Endothelial cell of umbilical vein (primary cell): ENCODE measurements around the gene FTCDNL1. TPM values are rescaled to one million over a fixed set of nuclear protein-coding genes. Genes with fewer than 3 reads are reported as not detected.

Source experiments
- BruUV-seq: library from RNA; stranded (reverse); fragments of 400-500 nt; replicated peaks from 2 replicates; lab custom pipeline; 2021; lab: Mats Ljungman, UMichigan
- CTCF ChIA-PET: fragments of 300-600, 350-600 bp; sonication (Branson Sonifier 250); formaldehyde crosslinking; loops from one replicate; lab custom pipeline; 2021; ENCODE audit warnings: antibody characterized with exemption, inconsistent platforms; lab: Charles Lee
- POLR2A ChIA-PET: fragments of 300-600, 350-600 bp; sonication (Branson Sonifier 250); formaldehyde crosslinking; loops from one replicate; lab custom pipeline; 2021; ENCODE audit warnings: antibody characterized with exemption, inconsistent platforms; lab: Charles Lee
- DNase-seq: peaks from one replicate; pipeline ENCODE4 v3.0.0-alpha.2; 2011; ENCODE audit warnings: low read depth, low spot score
- FAIRE-seq: peaks from 2 replicates; lab custom pipeline; 2011; peaks lifted over from hg19 to GRCh38; lab: Jason Lieb, UNC
- H2AFZ ChIP-seq: 2 replicates; pipeline ENCODE4 v1.6.0; 2012; ENCODE audit warnings: low read depth, low read length, control low read depth, inconsistent platforms
- H3K27ac ChIP-seq: 2 replicates; pipeline ENCODE4 v1.5.1; 2011; ENCODE audit warnings: low read depth, mild to moderate bottlenecking, control low read depth, low read length, moderate library complexity; ENCODE audit not compliant: insufficient read depth
- H3K27me3 ChIP-seq, 2 experiments: 2 replicates each; pipeline versions ENCODE4 v1.6.0 to v1.6.1; 2011; ENCODE audit warnings: low read length in 2 of 2, mixed read lengths in 1 of 2; ENCODE audit not compliant: control insufficient read depth in 2 of 2, insufficient read depth in 2 of 2
- H3K36me3 ChIP-seq, 2 experiments: 2 replicates in 1 of 2; 3 replicates in 1 of 2; pipeline ENCODE4 v1.5.1; 2011; ENCODE audit warnings: low read length in 2 of 2, mild to moderate bottlenecking in 1 of 2, moderate library complexity in 1 of 2; ENCODE audit not compliant: control insufficient read depth in 2 of 2, insufficient read depth in 2 of 2; ENCODE audit errors: extremely low read depth in 1 of 2
- H3K4me1 ChIP-seq: 3 replicates; pipeline ENCODE4 v1.5.1; 2011; ENCODE audit warnings: mild to moderate bottlenecking, low read length; ENCODE audit not compliant: control insufficient read depth, insufficient read depth; ENCODE audit errors: extremely low read depth
- H3K4me2 ChIP-seq: 2 replicates; pipeline ENCODE4 v1.6.1; 2011; ENCODE audit warnings: low read length, control low read depth, mixed read lengths; ENCODE audit not compliant: insufficient read depth
- H3K4me3 ChIP-seq, 3 experiments: fragments of 200-600 bp in 1 of 3; sonication (generic), shearing (Covaris generic) in 1 of 3; replicated peaks in 1 of 3; 2 replicates each; pipeline ENCODE4 v1.5.1; 2011 to 2016; ENCODE audit warnings: control low read depth in 3 of 3, low read length in 3 of 3, mild to moderate bottlenecking in 2 of 3, inconsistent platforms in 1 of 3, low read depth in 1 of 3, moderate library complexity in 1 of 3; ENCODE audit not compliant: insufficient read depth in 1 of 3
- H3K79me2 ChIP-seq: 2 replicates; pipeline ENCODE4 v1.6.0; 2012; ENCODE audit warnings: low read length, inconsistent platforms; ENCODE audit not compliant: control insufficient read depth, insufficient read depth
- H3K9ac ChIP-seq: replicated peaks from 2 replicates; pipeline ENCODE3; 2011; ENCODE audit warnings: low read length, control low read depth; ENCODE audit not compliant: insufficient read depth; ENCODE audit errors: extremely low read depth
- H3K9me1 ChIP-seq: replicated peaks from 3 replicates; pipeline ENCODE4 v1.6.0; 2011; ENCODE audit warnings: mild to moderate bottlenecking, low read length; ENCODE audit not compliant: control insufficient read depth, insufficient read depth; ENCODE audit errors: extremely low read depth
- H3K9me3 ChIP-seq: replicated peaks from 2 replicates; pipeline ENCODE4 v1.5.1; 2012; ENCODE audit warnings: low read length, inconsistent platforms; ENCODE audit not compliant: control insufficient read depth, insufficient read depth
- H4K20me1 ChIP-seq: replicated peaks from 2 replicates; pipeline ENCODE3; 2011; ENCODE audit warnings: mild to moderate bottlenecking, low read length; ENCODE audit not compliant: control insufficient read depth, insufficient read depth; ENCODE audit errors: extremely low read depth
- EZH2 ChIP-seq: IDR thresholded peaks from 2 replicates; pipeline ENCODE4 v1.6.1; 2012; ENCODE audit warnings: borderline replicate concordance, low read depth, mild to moderate bottlenecking, moderate library complexity, low read length, inconsistent platforms; ENCODE audit not compliant: severe bottlenecking
- FOS ChIP-seq: IDR thresholded peaks from 2 replicates; pipeline ENCODE4 v1.6.1; 2011; ENCODE audit warnings: mild to moderate bottlenecking, low read length, moderate library complexity, borderline replicate concordance; ENCODE audit not compliant: insufficient read depth
- GATA2 ChIP-seq: IDR thresholded peaks from 2 replicates; pipeline ENCODE4 v1.7.0; 2011; ENCODE audit warnings: low read depth, mild to moderate bottlenecking, moderate library complexity, mixed read lengths, low read length; ENCODE audit not compliant: insufficient read length, insufficient read depth
- JUN ChIP-seq: IDR thresholded peaks from 2 replicates; pipeline ENCODE4 v1.6.1; 2011; ENCODE audit warnings: borderline replicate concordance, low read depth; ENCODE audit not compliant: insufficient read length, insufficient read depth
- MYC ChIP-seq: IDR thresholded peaks from one replicate; pipeline ENCODE4 v1.6.1; 2011; ENCODE audit warnings: mild to moderate bottlenecking, low read depth, low read length
- POLR2A ChIP-seq: IDR thresholded peaks from 2 replicates; pipeline ENCODE4 v1.6.1; 2012; ENCODE audit warnings: low read depth, mild to moderate bottlenecking, control low read depth, low read length
- POLR2AphosphoS5 ChIP-seq: IDR thresholded peaks from 2 replicates; pipeline ENCODE4 v1.6.1; 2012; ENCODE audit warnings: low read depth, mild to moderate bottlenecking, control low read depth, low read length, moderate library complexity; ENCODE audit not compliant: insufficient read depth
- dilution Hi-C: fragments of 300-500 bp; cut with MboI; formaldehyde crosslinking; loops from one replicate; pipeline ENCODE4 v1.15.0; 2019; ENCODE audit warnings: low sequenced_read_pairs; ENCODE audit not compliant: extremely low pct_ligation_motif_present
- intact Hi-C: fragments of 100-400 bp; cut with micrococcal nuclease; formaldehyde crosslinking; loops from one replicate; pipeline ENCODE4 v1.10.0; 2022
- polyA plus RNA-seq, 4 experiments: library from polyadenylated mRNA; depleted of rRNA in 3 of 4; stranded (reverse) in 3 of 4; unstranded in 1 of 4; fragments of >200 nt; gene quantifications; 2 replicates each; pipeline versions ENCODE4 v1.2.1 to v1.2.3, GENCODE V29; 2011 to 2012; ENCODE audit warnings: missing spikeins in 1 of 4
- total RNA-seq: library from RNA; stranded (reverse); gene quantifications from 2 replicates; pipeline ENCODE4 v1.2.3, GENCODE V29; 2021
- TF ChIP-seq, protein P1 (sequence below): IDR thresholded peaks from 2 replicates; pipeline ENCODE4 v1.6.1; 2011; ENCODE audit not compliant: insufficient read depth, insufficient read length
- TF ChIP-seq, protein P2 (sequence below), 2 donors: IDR thresholded peaks; 1 replicate in 1 of 2; 2 replicates in 1 of 2; pipeline ENCODE4 v1.5.1; 2011; ENCODE audit warnings: low read length in 2 of 2, mild to moderate bottlenecking in 2 of 2, moderate library complexity in 2 of 2, control low read depth in 1 of 2, inconsistent platforms in 1 of 2, low read depth in 1 of 2; ENCODE audit not compliant: insufficient read depth in 1 of 2; ENCODE audit errors: extremely low read depth in 1 of 2

FTCDNL1 gene
- total and polyA plus RNA-seq, 2 donors (not counting 3 experiments of a cell fraction or from before 2014, with no cell fraction given) = 0.19 to 0.27 TPM

DNA sequence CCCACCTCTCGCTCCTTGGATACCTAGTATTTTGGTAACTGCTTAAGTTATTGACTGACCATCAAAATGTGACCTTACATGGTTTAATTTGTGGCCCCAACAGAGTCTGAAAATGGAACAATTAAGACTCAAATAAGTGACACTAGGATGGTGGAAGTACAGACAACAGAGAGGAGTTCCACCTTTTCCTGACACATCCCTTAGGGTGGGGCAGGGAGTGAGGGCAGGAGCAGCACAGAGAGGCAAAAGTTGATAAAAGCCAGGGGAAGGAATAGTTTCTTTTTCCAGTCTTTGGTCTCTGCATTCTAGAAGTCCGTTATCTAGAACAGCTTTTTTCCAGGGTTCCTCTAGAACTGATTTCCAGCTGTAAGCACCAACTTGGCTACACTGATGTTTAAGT lies 32.2 kb downstream of the FTCDNL1 start:
- Histone ChIP-seq H3K4me1 (no peaks in the 10 kb centered on the region), H3K4me3 (no peak overlapping the region), H3K27me3 (no peaks in the 10 kb centered on the region), H3K36me3 (no peaks in the 10 kb centered on the region), H3K9ac (no peak overlapping the region), H3K4me2 (no peak overlapping the region), H2AFZ (no peak overlapping the region), H3K9me3 (no peaks in the 10 kb centered on the region), H4K20me1 (no peaks in the 10 kb centered on the region), H3K9me1 (no peaks in the 10 kb centered on the region), H3K79me2 (no peaks in the 10 kb centered on the region), H3K27ac (no peak overlapping the region)
- intact Hi-C loops (no loop called here), dilution Hi-C loops (no loop called here)
- no peak for DNase-seq
- no peak for TF ChIP-seq POLR2A
- no peak for TF ChIP-seq JUN
- TF ChIP-seq GATA2 = no peak
- TF ChIP-seq MYC = no peak
- TF ChIP-seq POLR2AphosphoS5 = no peak
- TF ChIP-seq FOS = no peak
- TF ChIP-seq, protein P1, sequence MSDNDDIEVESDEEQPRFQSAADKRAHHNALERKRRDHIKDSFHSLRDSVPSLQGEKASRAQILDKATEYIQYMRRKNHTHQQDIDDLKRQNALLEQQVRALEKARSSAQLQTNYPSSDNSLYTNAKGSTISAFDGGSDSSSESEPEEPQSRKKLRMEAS = no peak
- TF ChIP-seq, protein P2, sequence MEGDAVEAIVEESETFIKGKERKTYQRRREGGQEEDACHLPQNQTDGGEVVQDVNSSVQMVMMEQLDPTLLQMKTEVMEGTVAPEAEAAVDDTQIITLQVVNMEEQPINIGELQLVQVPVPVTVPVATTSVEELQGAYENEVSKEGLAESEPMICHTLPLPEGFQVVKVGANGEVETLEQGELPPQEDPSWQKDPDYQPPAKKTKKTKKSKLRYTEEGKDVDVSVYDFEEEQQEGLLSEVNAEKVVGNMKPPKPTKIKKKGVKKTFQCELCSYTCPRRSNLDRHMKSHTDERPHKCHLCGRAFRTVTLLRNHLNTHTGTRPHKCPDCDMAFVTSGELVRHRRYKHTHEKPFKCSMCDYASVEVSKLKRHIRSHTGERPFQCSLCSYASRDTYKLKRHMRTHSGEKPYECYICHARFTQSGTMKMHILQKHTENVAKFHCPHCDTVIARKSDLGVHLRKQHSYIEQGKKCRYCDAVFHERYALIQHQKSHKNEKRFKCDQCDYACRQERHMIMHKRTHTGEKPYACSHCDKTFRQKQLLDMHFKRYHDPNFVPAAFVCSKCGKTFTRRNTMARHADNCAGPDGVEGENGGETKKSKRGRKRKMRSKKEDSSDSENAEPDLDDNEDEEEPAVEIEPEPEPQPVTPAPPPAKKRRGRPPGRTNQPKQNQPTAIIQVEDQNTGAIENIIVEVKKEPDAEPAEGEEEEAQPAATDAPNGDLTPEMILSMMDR (IDR thresholded peaks at IDR 0.05; ENCODE audit: extremely low read depth in 1 of 2, insufficient read depth in 1 of 2, low read depth in 1 of 2, low read length in 2 of 2) = no peak
- no peak for TF ChIP-seq EZH2
- CTCF ChIA-PET = interaction anchor here (1.3 kb wide), 1 partner anchor 27 kb away, joined by 3 read pairs; no protein-coding TSS in a partner anchor
- POLR2A ChIA-PET = no interaction called here
- no TSS peak for BruUV-seq
- FAIRE-seq = no peak
